ENCODE measurements around the gene GAB2. TPM values are rescaled to one million over a fixed set of nuclear protein-coding genes. Genes with fewer than 3 reads are reported as not detected.
A peak's percentile ranks its signal among the peaks of the same experiment; 100 is the strongest.

Gene GAB2
- total and polyA plus RNA-seq, 8 donors, result 18.8 to 59.6 (median 19.7) TPM

DNA sequence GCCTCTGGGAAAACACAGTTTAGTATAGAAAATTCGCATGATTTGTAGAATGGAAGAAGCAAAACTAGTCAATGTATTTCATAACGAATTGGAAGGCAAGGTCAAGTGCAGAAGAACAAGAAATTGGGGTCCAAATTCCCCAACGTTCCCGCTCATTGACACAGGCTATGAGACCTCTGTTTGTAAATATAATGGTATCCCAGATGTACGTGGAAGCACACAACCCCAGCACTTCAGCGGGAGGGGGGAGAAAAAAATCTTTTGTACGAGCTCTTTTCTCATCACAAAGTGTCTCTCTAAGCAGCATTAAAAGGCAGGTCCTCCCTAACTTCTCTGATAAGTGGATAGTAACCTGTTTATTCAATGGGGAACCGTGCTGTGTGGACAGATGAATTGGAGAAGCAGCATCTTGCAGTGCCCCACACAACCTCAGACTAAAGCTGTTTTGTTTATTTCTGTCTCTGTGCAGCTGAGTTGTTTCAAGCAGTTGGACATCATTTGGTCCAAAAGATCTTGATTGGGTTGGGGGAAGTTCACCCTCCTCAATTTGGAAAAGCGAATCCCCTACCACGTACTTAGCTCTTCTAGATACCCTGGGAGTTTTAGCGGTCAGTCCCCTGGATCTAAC is 1.1 kb upstream of the GAB2 start:
- DNase-seq, result peak in 2 of 4 donors; percentile 26 to 32
- Histone ChIP-seq H3K9me3 (no peaks in the 10 kb centered on the region), H3K4me1 (peaks cover 6 to 61% of the 10 kb centered on the region in 2 donors), H3K4me3 (peak overlapping the region in 1 of 2 donors; percentile 82), H3K36me3 (no peaks in the 10 kb centered on the region), H3K27ac (peak overlapping the region; percentile 94 to 99), H3K27me3 (no peaks in the 10 kb centered on the region)
- TF ChIP-seq, protein P1, sequence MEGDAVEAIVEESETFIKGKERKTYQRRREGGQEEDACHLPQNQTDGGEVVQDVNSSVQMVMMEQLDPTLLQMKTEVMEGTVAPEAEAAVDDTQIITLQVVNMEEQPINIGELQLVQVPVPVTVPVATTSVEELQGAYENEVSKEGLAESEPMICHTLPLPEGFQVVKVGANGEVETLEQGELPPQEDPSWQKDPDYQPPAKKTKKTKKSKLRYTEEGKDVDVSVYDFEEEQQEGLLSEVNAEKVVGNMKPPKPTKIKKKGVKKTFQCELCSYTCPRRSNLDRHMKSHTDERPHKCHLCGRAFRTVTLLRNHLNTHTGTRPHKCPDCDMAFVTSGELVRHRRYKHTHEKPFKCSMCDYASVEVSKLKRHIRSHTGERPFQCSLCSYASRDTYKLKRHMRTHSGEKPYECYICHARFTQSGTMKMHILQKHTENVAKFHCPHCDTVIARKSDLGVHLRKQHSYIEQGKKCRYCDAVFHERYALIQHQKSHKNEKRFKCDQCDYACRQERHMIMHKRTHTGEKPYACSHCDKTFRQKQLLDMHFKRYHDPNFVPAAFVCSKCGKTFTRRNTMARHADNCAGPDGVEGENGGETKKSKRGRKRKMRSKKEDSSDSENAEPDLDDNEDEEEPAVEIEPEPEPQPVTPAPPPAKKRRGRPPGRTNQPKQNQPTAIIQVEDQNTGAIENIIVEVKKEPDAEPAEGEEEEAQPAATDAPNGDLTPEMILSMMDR (IDR thresholded peaks at IDR 0.05), result no peak
- intact Hi-C loops (cut with DNase I), result loop anchor here in 1 of 2 donors (10.0 kb wide), 2 partner anchors 146 to 194 kb away; no protein-coding TSS in a partner anchor
- no peak for ATAC-seq

DNA sequence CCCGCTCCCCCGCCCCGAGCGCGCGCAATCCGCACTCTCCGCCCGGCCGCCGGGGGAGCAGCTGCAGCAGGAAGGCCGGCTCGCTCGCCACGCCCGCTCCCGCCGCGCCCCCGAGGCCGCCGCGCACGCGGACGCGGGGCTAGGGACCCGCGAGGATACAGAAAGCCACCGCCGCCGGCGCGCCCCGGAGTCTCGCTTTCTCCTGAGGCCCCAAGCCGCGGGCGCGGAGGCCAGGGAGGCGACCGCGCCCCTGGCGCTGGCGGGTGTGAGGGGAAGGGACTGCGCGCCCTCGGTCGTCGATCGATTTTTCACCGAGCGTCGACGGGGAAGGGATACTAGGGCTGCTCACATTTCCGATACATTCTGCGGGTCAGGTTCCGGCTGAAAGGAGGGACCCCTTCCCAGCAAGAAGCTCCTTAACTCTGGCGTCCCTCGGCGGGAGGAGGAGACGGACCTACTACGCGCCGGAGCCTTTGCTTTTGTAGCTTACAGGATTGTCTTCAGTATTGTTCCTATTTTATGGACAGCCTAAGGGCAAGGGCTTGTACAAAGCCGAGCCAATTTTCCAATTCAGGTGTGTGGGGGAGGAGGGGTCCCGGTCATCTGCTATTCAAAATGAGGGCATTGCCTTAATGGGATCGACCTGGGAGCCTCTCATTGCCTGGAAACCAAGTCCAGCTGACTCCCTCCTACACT is 416 bp upstream of the GAB2 start:
- TF ChIP-seq, protein P1 (IDR thresholded peaks at IDR 0.05), result no peak
- DNase-seq, result peak; percentile 84 to 97 (median 86)
- Histone ChIP-seq H3K36me3 (no peaks in the 10 kb centered on the region), H3K4me3 (peak overlapping the region; percentile 58 to 82), H3K9me3 (no peaks in the 10 kb centered on the region), H3K27me3 (no peaks in the 10 kb centered on the region), H3K4me1 (peaks cover 6 to 67% of the 10 kb centered on the region in 2 donors), H3K27ac (peak overlapping the region; percentile 94 to 99)
- peak; percentile 68 for ATAC-seq
- intact Hi-C loops (cut with DNase I), result loop anchor here in 1 of 2 donors (10.0 kb wide), 2 partner anchors 147 to 193 kb away; no protein-coding TSS in a partner anchor

DNA sequence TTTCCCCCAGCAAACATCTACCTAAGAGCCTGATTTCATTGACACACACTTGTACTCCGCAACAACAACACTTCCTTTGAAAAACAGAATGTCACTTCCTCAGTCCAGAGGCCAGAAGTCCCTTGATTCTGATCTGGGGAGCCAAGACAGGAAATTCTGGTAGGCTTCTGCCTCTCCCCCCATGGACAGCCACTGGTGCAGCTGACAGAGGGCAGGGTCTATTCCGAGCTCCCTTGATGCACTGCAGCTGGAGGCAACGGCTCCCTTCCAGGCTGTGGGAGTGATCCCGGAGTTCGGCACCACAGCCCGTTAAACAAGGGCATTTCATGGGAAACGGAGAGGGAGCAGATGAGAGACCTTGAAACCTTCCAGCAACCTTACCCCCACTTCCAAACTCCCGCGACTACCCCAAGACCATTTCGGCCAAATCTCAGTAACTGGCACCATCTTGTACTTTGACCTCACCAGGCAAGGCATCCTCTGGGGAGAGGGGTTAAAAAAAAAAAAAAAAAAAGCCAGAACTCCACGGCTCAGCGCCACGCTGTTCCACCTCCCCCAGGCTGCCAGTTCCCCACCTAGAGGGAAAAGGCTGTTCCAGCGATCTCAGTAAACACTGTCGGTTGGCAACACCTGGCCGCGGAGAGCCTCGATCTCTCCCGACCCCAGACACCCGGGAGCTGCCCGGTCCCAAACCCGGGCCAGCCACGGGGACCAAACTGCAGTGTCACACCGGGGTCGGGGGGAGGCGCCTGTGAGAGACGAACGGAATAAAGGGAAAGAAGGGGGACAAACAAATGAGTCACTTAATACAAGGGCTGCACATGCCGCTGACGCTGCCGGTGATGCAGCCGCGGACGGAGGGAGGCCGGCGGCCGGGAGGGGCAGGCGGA is 1.1 kb downstream of the GAB2 start:
- DNase-seq (peak; percentile 84 to 97 (median 90)), ATAC-seq (peak; percentile 79)
- TF ChIP-seq, protein P1 (IDR thresholded peaks at IDR 0.05), result peak; percentile 47 to 65
- Histone ChIP-seq H3K9me3 (no peaks in the 10 kb centered on the region), H3K36me3 (no peaks in the 10 kb centered on the region), H3K4me3 (peak overlapping the region; percentile 71 to 82), H3K27ac (peak overlapping the region; percentile 99), H3K4me1 (peaks cover 6 to 78% of the 10 kb centered on the region in 2 donors), H3K27me3 (no peaks in the 10 kb centered on the region)
- intact Hi-C loops (cut with DNase I), result loop anchor here in 1 of 2 donors (10.0 kb wide), 2 partner anchors 148 to 192 kb away; no protein-coding TSS in a partner anchor

DNA sequence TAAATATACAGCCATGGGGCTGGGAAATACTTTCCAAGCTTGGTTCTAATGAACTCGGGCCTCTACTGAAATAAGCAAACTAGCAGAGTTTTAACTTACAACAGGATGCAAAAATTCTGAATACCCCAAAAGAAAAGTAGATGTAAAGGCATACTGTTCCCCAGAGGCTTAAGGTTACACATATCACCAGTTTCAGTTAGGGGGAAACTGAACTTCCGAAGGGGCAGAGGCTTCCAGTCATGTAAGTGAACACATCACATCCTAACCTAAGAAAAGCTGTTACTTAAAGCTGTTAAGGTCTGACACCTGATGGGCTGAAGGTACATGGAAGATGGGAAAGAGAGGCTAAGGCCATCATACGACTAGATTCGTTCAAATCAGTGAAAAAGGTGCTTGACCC is 2.3 kb downstream of the GAB2 start:
- Histone ChIP-seq H3K4me3 (no peak overlapping the region), H3K4me1 (peaks cover 0 to 68% of the 10 kb centered on the region in 2 donors), H3K27ac (peak overlapping the region; percentile 99), H3K27me3 (no peaks in the 10 kb centered on the region), H3K36me3 (no peaks in the 10 kb centered on the region), H3K9me3 (peaks cover 0 to 1% of the 10 kb centered on the region in 2 donors)
- ATAC-seq (no peak), DNase-seq (no peak)
- TF ChIP-seq, protein P1 (IDR thresholded peaks at IDR 0.05), result no peak
- intact Hi-C loops (cut with DNase I), result loop anchor here in 1 of 2 donors (10.0 kb wide), 2 partner anchors 149 to 191 kb away; no protein-coding TSS in a partner anchor

Measured in left lung (tissue), 10 donors.